ENCODE measurements around the gene SHPK.

Gene SHPK

GRCh38 chr17:3636154-3636907 is at the start of gene SHPK, which contains the start of gene CTNS:
SHPK (minus strand) TSS chr17:3636250; CDS start chr17:3636219, 31 bp downstream.
CTNS (plus strand) TSS chr17:3636760; CDS start chr17:3640207, 3,447 bp downstream.
- DNase-seq = peak; percentile 83 to 93

- DNase-seq = no peak
Observed at GRCh38 chr17:3685174-3685573, 49.1 kb upstream of the SHPK start.

GRCh38 chr17:3683054-3683511 is 47.0 kb upstream of the SHPK start:
- DNase-seq = no peak

DNA sequence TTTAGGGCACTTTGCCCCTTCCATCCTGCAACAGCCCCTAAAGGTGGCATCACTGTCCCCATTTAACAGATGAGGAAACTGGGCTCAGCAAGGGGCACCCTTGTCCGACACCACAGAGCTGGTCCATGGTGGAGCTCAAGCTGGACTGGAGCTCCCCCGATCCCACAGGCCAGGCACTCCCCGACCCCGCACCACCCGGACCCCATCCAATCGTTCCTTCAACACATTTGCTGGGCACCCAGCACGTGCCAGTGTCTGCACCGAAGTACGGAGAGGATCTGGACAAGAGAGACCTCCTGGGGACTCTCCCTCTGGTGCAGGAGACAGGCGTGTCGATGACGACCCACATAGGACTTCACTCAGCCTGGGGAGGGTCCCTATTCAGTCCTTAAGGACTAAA is 46.0 kb upstream of the SHPK start:
- DNase-seq = no peak

DNA sequence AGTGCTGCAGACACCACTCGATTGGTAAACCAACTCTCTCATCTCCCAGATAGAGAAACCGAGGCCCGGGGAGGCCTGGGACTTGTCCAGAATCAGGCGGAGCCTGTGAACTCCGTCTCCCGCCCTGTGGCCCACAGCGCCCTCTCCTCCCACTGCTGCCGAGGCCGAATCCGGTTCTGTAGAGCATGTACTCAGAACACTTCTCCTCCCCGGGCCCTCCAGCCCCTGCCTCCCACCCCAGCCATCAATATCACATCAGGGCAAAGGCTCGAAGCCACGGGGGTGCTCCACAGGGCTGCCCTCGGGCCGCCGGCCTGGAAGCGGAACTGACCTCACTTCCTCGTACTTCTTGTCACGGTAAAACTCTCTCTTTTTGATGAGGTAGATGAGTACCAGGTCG is 45.5 kb upstream of the SHPK start:
- DNase-seq = no peak

DNA sequence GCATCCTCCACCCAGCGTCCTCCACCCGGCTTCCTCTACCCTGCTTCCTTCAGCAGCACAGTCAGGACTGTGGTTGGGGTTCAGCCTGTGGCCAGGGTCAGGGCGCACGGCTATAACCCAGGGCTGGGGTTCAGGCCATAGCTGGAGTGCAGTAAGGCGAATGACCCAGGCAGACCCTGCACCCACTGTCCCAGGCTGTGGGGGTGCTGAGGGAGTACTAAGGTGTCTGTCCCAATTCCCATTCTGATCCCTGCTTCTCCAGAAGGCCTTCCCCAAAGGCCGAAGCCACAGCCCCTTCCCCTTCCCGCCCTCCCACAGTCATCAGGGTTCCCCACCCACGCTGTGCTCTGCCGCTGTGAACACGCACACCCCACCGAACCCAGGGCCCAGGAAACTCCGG is 45.0 kb upstream of the SHPK start:
- no peak for DNase-seq

DNA sequence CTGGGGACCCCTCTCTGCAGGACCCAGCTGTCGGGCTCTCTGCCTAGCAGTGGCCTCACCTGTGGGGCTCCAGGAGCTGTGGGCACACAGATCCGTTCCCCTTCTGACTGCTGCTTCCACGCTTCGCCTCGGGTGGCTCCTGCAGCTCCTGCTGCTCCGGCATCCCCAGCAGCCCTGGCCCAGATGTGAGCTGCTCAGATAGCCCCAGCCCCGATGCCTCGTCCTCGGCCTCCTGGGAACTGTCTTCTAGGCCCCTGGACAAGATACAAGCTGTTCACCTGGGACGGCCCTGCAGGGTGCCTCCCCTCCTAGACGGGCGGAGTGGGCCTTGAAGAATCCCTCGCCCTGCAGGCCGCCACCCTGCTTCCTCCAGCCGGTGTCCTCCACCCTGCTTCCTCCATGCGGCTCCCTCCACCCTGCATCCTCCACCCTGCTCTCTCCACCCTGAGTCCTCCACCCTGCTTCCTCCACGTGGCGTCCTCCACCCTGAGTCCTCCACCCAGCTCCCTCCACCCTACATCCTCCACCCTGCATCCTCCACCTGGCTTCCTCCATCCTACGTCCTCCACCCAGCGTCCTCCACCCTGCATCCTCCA is 43.6 kb upstream of the SHPK start:
- DNase-seq = no peak

GRCh38 chr17:3678821-3679530 is 42.9 kb upstream of the SHPK start:
- no peak for DNase-seq

- DNase-seq = no peak
Observed at GRCh38 chr17:3678095-3678820, 42.2 kb upstream of the SHPK start.

GRCh38 chr17:3675886-3676285 is 39.8 kb upstream of the SHPK start:
- DNase-seq = no peak

- no peak for DNase-seq
Observed at GRCh38 chr17:3672571-3672970, 36.5 kb upstream of the SHPK start.

DNA sequence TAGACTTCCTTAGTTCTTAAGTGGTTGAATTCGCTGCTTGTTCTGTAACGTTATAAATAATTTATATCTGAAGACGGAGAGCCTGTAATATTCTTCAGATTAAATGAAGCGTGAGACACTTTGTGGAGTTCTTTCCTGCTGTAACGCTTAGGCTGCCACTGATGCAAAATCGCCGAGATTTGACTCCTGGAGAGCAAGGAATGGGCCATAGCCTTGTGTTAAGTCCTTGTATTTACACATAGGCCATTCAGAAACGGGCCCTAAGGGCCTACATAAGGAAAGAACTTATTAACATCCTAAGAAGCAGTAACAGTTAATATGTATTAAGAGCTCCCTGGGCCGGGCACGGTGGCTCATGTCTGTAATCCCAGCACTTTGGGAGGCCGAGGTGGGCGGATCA is 33.5 kb upstream of the SHPK start:
- DNase-seq = no peak

DNA sequence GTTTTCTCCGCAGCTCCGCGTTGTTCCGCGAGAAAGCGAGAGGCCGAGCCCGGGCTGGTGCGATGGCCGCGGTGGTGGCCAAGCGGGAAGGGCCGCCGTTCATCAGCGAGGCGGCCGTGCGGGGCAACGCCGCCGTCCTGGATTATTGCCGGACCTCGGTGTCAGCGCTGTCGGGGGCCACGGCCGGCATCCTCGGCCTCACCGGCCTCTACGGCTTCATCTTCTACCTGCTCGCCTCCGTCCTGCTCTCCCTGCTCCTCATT is 33.0 kb upstream of the SHPK start:
- DNase-seq = no peak

DNA sequence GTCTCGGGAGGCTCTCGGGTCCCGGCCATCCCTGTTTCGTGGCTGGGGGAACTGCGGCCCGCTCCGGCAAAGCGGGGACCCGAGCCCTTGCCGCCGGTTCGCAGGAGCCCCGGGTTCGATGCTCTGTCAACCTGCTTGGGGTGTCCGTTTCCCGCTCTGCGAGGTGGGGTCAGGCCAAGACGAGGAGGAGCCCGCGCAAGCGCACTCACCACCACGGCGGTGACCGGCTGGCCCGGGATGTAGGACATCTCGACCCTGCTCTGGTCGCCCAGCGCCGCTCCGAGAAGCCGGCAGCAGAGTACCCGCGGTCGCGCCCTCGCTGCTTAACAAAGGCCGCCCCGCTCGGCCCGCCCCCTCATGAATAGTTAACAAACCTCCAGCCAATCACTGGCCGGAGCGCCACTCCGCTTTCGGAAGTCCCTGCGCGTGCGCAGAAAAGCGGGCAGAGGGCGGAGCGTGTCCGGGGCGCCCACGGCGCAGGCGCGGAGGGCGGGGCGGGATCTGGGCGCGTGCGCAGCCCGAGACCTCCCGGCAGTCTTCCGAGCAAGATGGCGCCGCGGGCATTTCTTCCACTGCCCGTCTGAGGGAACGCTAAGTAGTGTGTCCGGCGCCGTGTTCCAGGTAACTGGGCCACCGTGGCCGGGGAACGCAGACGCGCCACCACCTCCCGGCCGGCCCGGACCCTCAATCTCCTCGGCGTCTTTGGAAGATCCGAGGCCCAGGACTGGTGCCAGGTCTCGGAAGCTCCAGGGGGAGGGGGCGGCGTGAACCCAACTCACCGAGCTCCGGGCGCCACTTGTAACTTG is 32.4 kb upstream of the SHPK start, which contains the start of the genes EMC6 and TAX1BP3:
Gene EMC6, plus strand, starts transcription at position 534 of the 806 bp plus-strand sequence. CDS start 335 bp downstream, outside the sequence.
Gene TAX1BP3, minus strand, starts transcription at position 300 of the 806 bp plus-strand sequence. Its CDS starts 52 bp downstream, at position 248.
- peak; percentile 92 to 93 for DNase-seq

DNA sequence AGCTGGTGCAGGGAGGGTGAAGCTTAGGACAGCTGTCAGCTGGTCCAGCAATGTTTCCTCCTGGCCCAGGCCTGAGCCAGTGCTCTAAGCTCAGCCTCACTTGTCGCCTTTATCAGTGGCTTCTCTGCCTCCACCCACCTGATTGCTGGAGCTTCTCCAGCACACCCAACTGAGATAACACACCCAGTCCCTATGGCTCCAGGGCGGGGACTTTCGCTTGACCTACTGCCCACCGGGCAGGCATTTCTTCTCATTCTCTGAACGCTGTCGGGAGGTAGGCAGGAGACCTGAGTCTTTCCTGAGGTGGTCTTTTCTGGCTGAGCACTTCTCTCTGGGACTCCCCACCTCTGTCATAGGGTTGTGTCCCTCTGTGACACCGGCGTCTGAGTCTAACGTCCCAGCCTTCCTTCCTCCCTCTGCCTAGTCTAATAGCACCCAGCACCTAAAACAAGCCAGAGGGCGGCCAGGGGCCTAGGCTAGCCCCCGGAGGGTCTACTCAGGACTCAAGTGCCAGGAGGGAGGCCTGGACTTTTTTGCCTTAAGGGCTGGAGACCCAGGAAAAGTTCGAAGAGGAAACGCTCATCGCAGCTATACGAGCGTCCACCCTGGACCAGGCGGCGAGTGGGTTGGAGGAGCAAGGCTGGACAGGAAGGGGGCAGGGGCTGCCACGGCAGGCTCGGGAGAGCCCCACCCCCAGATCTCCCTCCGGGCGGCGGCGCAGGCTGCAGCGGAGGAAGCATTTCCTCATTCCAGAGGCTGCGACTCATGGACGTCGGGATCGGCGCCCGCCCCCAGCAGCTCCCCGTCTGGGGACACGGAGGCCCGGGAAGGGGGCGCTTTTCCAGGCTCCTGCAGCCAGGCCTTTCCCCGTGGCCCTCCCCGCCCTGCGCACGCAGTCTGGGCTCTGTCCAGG is 31.6 kb upstream of the SHPK start:
- DNase-seq = peak; percentile 38 to 50

DNA sequence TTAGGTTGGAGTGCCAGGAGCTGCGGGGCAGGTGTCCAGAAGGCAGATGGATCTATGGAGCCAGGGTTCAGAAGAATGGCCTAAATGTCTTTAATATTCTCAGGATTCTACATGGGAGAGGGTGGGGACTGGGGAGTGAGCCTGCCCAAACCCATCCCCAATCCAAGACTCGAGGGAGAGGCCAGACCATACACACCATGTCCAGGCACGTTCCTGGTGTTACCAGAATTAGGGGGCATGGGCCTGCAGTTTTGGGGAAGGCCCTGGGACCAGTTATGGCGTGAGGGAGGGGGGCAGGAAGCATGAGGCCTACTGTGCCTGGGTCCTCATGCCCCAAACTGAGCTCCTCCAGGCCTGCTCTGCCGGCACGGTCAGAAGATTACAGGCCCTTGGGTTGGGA is 30.5 kb upstream of the SHPK start:
- DNase-seq = no peak

- no peak for DNase-seq
Observed at GRCh38 chr17:3665834-3666233, 29.8 kb upstream of the SHPK start.

- DNase-seq = no peak
Observed at GRCh38 chr17:3663102-3664011, 27.3 kb upstream of the SHPK start.

- no peak for DNase-seq
Observed at GRCh38 chr17:3660311-3660891, 24.4 kb upstream of the SHPK start.
